ENCODE data around the gene ATF4.

ATF4 gene

DNA sequence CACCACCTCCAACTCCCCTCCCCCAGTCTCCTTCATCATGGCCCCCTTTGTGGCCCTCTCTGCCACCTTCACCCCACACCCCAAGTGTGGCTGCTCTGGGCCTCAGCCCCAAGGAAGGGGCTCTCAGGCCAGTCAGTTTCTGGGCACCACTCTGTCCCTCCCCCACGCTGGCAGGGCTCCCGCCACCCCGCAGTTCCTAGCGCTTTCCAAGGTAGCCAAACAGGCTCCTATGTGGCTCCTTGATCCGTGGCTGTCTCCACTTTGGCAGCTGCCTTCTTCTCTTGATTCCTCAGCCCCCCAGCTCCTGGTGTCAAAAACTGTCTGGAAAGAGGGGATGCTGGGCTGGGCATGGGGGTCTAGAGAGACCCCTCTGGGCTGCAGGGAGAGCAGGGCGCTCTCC lies 39.8 kb downstream of the ATF4 start:
- no peak overlapping the region for H3K4me3 ChIP-seq (ENCODE audit: low read depth, low read length)
- POLR2A ChIA-PET: interaction anchor here (0.5 kb wide), 1 partner anchor 35 kb away, joined by 4 read pairs; no protein-coding TSS in a partner anchor
- no peaks in the 10 kb centered on the region for H3K36me3 ChIP-seq (ENCODE audit: control insufficient read depth in 2 of 2, insufficient read depth in 1 of 2, low read length in 2 of 2)
- no peaks in the 10 kb centered on the region for H3K4me1 ChIP-seq (ENCODE audit: control insufficient read depth, insufficient read depth, low read length)
- no peaks in the 10 kb centered on the region for H3K9me3 ChIP-seq (ENCODE audit: control insufficient read depth, insufficient read depth, low read depth, low read length)
- CTCF ChIA-PET: interaction anchor here (0.6 to 3.4 kb wide), 8 partner anchors 13 to 633 kb away, joined by 3 to 18 read pairs (median 4); no protein-coding TSS in a partner anchor
- TF ChIP-seq, protein P1, sequence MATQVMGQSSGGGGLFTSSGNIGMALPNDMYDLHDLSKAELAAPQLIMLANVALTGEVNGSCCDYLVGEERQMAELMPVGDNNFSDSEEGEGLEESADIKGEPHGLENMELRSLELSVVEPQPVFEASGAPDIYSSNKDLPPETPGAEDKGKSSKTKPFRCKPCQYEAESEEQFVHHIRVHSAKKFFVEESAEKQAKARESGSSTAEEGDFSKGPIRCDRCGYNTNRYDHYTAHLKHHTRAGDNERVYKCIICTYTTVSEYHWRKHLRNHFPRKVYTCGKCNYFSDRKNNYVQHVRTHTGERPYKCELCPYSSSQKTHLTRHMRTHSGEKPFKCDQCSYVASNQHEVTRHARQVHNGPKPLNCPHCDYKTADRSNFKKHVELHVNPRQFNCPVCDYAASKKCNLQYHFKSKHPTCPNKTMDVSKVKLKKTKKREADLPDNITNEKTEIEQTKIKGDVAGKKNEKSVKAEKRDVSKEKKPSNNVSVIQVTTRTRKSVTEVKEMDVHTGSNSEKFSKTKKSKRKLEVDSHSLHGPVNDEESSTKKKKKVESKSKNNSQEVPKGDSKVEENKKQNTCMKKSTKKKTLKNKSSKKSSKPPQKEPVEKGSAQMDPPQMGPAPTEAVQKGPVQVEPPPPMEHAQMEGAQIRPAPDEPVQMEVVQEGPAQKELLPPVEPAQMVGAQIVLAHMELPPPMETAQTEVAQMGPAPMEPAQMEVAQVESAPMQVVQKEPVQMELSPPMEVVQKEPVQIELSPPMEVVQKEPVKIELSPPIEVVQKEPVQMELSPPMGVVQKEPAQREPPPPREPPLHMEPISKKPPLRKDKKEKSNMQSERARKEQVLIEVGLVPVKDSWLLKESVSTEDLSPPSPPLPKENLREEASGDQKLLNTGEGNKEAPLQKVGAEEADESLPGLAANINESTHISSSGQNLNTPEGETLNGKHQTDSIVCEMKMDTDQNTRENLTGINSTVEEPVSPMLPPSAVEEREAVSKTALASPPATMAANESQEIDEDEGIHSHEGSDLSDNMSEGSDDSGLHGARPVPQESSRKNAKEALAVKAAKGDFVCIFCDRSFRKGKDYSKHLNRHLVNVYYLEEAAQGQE (tag by site-specific recombination; IDR thresholded peaks at IDR 0.05): peak; percentile 60
- TF ChIP-seq GLIS2 (tag by site-specific recombination; IDR thresholded peaks at IDR 0.05): 0 out of 2 replicates have a peak, but pooled peaks have one; percentile 48
- no peak for TF ChIP-seq ZNF600 (tag by site-specific recombination; IDR thresholded peaks at IDR 0.05)
- no peak overlapping the region for H3K27ac ChIP-seq (ENCODE audit: extremely low read depth, low read depth, low read length)

DNA sequence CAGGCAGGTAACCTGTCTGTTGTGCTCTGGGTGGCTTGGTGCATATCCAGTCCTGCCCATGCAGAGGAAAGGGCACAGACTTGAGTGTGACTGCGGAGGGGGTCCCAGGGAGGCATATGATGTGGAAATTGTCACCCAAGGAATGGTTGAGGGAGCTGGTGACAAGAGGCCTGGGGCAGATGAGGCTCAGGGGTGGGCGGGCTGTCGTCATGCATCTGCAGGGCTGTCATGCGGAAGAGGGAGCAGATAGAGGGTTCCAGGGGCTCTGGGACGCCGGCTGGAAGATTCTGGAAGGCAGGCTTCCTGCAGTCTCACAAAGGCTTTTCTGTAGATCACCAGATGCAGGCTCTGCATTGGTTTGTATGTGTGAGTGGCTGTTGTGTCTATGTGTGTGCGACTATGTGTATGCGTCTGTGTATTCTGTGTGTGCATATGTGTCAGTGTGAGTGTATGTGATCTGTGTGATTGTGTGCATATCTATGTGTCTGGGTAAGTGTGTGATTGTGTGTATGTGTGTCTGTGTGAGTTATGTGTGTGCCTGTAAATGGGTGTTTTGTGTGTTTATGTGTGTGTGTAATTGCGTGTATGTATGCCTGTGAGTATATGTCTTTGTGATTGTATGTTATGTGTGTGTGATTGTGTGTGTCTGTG lies 42.6 kb downstream of the ATF4 start:
- no peaks in the 10 kb centered on the region for H3K36me3 ChIP-seq (ENCODE audit: control insufficient read depth in 2 of 2, insufficient read depth in 1 of 2, low read length in 2 of 2)
- ChIA-PET CTCF (interaction anchor here (1.4 kb wide), 1 partner anchor 28 kb away, joined by 5 read pairs; no protein-coding TSS in a partner anchor), POLR2A (no interaction called here)
- no peaks in the 10 kb centered on the region for H3K9me3 ChIP-seq (ENCODE audit: control insufficient read depth, insufficient read depth, low read depth, low read length)
- H3K4me1 ChIP-seq (ENCODE audit: control insufficient read depth, insufficient read depth, low read length): no peaks in the 10 kb centered on the region
- no peak overlapping the region for H3K27ac ChIP-seq (ENCODE audit: extremely low read depth, low read depth, low read length)
- no peak overlapping the region for H3K4me3 ChIP-seq (ENCODE audit: low read depth, low read length)
- no peak for TF ChIP-seq ZNF354C (tag by site-specific recombination; IDR thresholded peaks at IDR 0.05; ENCODE audit: borderline replicate concordance, low read depth)
- TF ChIP-seq YY2 (tag by site-specific recombination; IDR thresholded peaks at IDR 0.05): 0 out of 2 replicates have a peak, but pooled peaks have one; percentile 8

DNA sequence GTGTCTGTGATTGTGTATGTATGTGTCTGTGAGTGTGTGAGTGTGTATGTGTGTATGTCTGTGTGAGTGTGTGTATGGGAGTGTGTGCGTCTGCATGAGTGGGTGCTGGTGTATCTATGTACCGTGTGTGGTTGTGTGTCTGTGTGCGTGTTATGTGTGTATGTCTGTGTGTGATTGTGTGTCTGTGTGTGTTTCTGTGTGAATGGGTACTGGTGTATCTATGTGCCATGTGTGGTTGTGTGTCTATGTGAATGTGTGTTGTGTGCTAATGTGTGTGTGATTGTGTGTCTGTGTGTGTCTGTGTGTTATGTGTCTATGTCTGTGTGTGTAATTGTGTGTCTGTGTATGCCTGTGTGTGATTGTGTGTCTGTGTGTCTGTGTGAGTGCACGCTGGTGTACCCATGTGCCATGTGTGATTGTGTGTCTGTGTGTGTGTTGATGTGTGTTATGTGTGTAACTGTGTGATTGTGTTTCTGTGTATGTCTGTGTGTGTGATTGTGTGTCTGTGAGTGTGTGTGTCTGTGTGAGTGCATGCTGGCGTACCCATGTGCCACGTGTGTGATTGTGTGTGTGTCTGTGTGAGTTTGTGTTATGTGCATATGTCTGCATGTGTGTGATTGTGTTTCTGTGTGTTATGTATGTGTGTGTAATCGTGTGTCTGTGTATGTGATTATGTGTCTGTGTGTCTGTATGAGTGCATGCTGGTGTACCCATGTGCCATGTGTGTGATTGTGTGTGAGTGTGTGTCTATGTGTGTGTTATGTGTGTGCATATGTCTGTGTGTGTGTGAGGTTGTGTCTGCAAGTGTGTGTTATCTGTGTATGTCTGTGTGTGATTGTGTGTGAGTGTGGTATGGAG lies 43.4 kb downstream of the ATF4 start:
- ChIA-PET POLR2A (no interaction called here), CTCF (no interaction called here)
- H3K9me3 ChIP-seq (ENCODE audit: control insufficient read depth, insufficient read depth, low read depth, low read length): no peaks in the 10 kb centered on the region
- no peak overlapping the region for H3K27ac ChIP-seq (ENCODE audit: extremely low read depth, low read depth, low read length)
- H3K4me1 ChIP-seq (ENCODE audit: control insufficient read depth, insufficient read depth, low read length): no peaks in the 10 kb centered on the region
- H3K4me3 ChIP-seq (ENCODE audit: low read depth, low read length): no peak overlapping the region
- no peaks in the 10 kb centered on the region for H3K36me3 ChIP-seq (ENCODE audit: control insufficient read depth in 2 of 2, insufficient read depth in 1 of 2, low read length in 2 of 2)
- TF ChIP-seq ZNF239 (tag by site-specific recombination; IDR thresholded peaks at IDR 0.05) (peak; percentile 61; the same call in 1 of the 2 replicates), ZNF311 (tag by site-specific recombination; IDR thresholded peaks at IDR 0.05; ENCODE audit: borderline replicate concordance) (0 out of 2 replicates have a peak, but pooled peaks have one; percentile 25), FEZF1 (tag by site-specific recombination; IDR thresholded peaks at IDR 0.05) (no peak), MYNN (tag by site-specific recombination; IDR thresholded peaks at IDR 0.05; ENCODE audit: borderline replicate concordance) (no peak), ZNF707 (tag by site-specific recombination; IDR thresholded peaks at IDR 0.05) (peak; percentile 42; the same call in 1 of the 2 replicates), ZNF274 (IDR thresholded peaks at IDR 0.05; ENCODE audit: low read length) (no peak), ZNF274 (tag by site-specific recombination; IDR thresholded peaks at IDR 0.05; ENCODE audit: borderline replicate concordance) (0 out of 2 replicates have a peak, but pooled peaks have one; percentile 54), ZNF366 (tag by site-specific recombination; conservative IDR thresholded peaks at IDR 0.05) (no peak), ZNF76 (tag by site-specific recombination; IDR thresholded peaks at IDR 0.05; ENCODE audit: borderline replicate concordance, low read depth) (no peak), KLF16 (tag by site-specific recombination; IDR thresholded peaks at IDR 0.05) (no peak)
- TF ChIP-seq, protein P2, sequence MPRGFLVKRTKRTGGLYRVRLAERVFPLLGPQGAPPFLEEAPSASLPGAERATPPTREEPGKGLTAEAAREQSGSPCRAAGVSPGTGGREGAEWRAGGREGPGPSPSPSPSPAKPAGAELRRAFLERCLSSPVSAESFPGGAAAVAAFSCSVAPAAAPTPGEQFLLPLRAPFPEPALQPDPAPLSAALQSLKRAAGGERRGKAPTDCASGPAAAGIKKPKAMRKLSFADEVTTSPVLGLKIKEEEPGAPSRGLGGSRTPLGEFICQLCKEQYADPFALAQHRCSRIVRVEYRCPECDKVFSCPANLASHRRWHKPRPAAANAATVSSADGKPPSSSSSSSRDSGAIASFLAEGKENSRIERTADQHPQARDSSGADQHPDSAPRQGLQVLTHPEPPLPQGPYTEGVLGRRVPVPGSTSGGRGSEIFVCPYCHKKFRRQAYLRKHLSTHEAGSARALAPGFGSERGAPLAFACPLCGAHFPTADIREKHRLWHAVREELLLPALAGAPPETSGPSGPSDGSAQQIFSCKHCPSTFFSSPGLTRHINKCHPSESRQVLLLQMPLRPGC (tag by site-specific recombination; IDR thresholded peaks at IDR 0.05): no peak
- TF ChIP-seq, protein P3, sequence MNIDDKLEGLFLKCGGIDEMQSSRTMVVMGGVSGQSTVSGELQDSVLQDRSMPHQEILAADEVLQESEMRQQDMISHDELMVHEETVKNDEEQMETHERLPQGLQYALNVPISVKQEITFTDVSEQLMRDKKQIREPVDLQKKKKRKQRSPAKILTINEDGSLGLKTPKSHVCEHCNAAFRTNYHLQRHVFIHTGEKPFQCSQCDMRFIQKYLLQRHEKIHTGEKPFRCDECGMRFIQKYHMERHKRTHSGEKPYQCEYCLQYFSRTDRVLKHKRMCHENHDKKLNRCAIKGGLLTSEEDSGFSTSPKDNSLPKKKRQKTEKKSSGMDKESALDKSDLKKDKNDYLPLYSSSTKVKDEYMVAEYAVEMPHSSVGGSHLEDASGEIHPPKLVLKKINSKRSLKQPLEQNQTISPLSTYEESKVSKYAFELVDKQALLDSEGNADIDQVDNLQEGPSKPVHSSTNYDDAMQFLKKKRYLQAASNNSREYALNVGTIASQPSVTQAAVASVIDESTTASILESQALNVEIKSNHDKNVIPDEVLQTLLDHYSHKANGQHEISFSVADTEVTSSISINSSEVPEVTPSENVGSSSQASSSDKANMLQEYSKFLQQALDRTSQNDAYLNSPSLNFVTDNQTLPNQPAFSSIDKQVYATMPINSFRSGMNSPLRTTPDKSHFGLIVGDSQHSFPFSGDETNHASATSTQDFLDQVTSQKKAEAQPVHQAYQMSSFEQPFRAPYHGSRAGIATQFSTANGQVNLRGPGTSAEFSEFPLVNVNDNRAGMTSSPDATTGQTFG (tag by site-specific recombination; IDR thresholded peaks at IDR 0.05; ENCODE audit: borderline replicate concordance): peak; percentile 62; the same call in 1 of the 2 replicates
- TF ChIP-seq, protein P4, sequence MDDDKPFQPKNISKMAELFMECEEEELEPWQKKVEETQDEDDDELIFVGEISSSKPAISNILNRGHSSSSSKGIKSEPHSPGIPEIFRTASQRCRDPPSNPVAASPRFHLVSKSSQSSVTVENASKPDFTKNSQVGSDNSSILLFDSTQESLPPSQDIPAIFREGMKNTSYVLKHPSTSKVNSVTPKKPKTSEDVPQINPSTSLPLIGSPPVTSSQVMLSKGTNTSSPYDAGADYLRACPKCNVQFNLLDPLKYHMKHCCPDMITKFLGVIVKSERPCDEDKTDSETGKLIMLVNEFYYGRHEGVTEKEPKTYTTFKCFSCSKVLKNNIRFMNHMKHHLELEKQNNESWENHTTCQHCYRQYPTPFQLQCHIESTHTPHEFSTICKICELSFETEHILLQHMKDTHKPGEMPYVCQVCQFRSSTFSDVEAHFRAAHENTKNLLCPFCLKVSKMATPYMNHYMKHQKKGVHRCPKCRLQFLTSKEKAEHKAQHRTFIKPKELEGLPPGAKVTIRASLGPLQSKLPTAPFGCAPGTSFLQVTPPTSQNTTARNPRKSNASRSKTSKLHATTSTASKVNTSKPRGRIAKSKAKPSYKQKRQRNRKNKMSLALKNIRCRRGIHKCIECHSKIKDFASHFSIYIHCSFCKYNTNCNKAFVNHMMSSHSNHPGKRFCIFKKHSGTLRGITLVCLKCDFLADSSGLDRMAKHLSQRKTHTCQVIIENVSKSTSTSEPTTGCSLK (tag by site-specific recombination; IDR thresholded peaks at IDR 0.05): 0 out of 2 replicates have a peak, but pooled peaks have one; percentile 14
